ENCODE measurements around the gene PRKAG3. TPM values are rescaled to one million over a fixed set of nuclear protein-coding genes. Genes with fewer than 3 reads are reported as not detected.

Gene PRKAG3
- total and polyA plus RNA-seq, 2 donors from 2014 or later: not detected

DNA sequence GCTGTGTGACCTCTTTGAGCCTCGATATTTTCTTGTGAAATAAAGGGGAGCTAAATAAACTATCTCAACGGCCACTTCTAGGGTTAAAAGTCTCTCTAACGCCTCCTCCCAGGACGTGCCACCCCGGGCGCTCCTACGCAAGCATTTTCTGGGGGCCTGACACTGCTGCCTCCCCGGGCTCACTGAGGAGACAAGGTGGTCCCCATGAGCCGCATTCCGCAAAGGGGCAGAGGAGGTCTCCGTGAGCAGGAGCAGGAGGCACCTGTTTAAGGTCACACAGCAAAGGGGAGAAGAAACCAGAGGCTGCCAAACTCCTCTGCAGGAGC, 48.1 kb upstream of the PRKAG3 start:
- TF ChIP-seq, protein P1, sequence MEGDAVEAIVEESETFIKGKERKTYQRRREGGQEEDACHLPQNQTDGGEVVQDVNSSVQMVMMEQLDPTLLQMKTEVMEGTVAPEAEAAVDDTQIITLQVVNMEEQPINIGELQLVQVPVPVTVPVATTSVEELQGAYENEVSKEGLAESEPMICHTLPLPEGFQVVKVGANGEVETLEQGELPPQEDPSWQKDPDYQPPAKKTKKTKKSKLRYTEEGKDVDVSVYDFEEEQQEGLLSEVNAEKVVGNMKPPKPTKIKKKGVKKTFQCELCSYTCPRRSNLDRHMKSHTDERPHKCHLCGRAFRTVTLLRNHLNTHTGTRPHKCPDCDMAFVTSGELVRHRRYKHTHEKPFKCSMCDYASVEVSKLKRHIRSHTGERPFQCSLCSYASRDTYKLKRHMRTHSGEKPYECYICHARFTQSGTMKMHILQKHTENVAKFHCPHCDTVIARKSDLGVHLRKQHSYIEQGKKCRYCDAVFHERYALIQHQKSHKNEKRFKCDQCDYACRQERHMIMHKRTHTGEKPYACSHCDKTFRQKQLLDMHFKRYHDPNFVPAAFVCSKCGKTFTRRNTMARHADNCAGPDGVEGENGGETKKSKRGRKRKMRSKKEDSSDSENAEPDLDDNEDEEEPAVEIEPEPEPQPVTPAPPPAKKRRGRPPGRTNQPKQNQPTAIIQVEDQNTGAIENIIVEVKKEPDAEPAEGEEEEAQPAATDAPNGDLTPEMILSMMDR (IDR thresholded peaks at IDR 0.05; ENCODE audit: borderline replicate concordance, extremely low read depth, insufficient read depth): no peak
- Histone ChIP-seq H3K9ac (ENCODE audit: low read length in 3 of 3) (no peak overlapping the region), H3K27me3 (ENCODE audit: control insufficient read depth, insufficient read depth, low read length) (peaks cover 38% of the 10 kb centered on the region), H3K36me3 (ENCODE audit: control insufficient read depth in 2 of 3, insufficient read depth in 3 of 3, low read length in 3 of 3) (no peaks in the 10 kb centered on the region), H3K27ac (ENCODE audit: low read depth in 2 of 2, low read length in 2 of 2) (no peak overlapping the region), H3K4me3 (ENCODE audit: low read length in 3 of 3) (no peak overlapping the region), H3K9me3 (ENCODE audit: control insufficient read depth in 2 of 3, insufficient read depth in 1 of 3, low read length in 3 of 3) (no peaks in the 10 kb centered on the region), H3K4me1 (ENCODE audit: control insufficient read depth in 2 of 3, insufficient read depth in 2 of 3, low read depth in 1 of 3, low read length in 3 of 3) (peaks cover 0 to 12% (median 4%) of the 10 kb centered on the region in 3 donors)
- intact Hi-C loops (cut with DNase I): no loop called here
- DNase-seq (no peak), FAIRE-seq (no peak)

DNA sequence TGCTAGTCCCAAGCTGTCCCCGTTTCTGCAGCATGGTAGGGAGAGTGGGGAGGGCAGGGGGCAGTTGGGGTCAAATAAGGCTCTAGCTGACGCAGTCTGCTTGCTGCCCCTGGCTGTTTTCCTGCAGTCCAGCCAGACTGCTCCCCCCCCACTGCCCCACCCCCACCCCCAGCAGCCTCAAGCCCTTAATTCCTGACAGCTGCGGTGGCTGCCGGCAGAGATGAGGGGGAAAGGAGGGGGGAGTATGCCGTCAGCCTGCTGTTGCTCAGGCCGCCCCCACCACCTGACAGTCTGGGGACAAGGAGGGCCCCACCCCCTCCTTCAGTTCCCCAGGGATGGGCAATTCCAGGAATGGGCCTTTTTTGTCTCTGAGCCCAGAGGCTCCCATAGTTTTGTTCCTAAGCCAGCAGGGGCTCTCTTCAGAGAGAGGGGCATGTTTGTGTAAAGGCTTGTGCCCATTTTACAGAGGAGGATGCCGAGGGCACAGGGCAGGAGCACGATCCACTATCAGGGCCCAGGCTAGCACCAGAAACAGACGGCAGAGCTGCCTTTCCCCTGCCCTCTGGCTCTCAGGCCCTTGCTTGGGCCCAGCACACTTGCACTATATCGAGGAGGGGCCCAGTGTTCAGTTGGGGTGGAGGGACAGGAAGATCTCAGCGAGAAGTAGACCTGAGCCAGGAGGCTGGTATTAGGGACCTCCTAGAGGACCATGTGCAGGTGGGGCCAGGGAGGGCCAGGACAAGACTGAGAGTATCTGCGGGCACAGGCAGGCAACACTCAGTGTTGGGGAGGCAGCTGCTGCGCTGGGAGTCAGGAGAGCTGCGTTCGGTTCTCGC, 47.5 kb upstream of the PRKAG3 start:
- peak in 2 of 5 donors; percentile 57 to 59 for DNase-seq
- FAIRE-seq: no peak
- intact Hi-C loops (cut with DNase I): no loop called here
- no peak overlapping the region for H3K27ac ChIP-seq (ENCODE audit: low read depth in 2 of 2, low read length in 2 of 2)
- H3K36me3 ChIP-seq (ENCODE audit: control insufficient read depth in 2 of 3, insufficient read depth in 3 of 3, low read length in 3 of 3): no peaks in the 10 kb centered on the region
- H3K27me3 ChIP-seq (ENCODE audit: control insufficient read depth, insufficient read depth, low read length): peaks cover 44% of the 10 kb centered on the region
- TF ChIP-seq, protein P1 (IDR thresholded peaks at IDR 0.05; ENCODE audit: borderline replicate concordance, extremely low read depth, insufficient read depth): no peak
- peaks cover 0 to 12% (median 4%) of the 10 kb centered on the region in 3 donors for H3K4me1 ChIP-seq (ENCODE audit: control insufficient read depth in 2 of 3, insufficient read depth in 2 of 3, low read depth in 1 of 3, low read length in 3 of 3)
- H3K4me3 ChIP-seq (ENCODE audit: low read length in 3 of 3): no peak overlapping the region
- no peaks in the 10 kb centered on the region for H3K9me3 ChIP-seq (ENCODE audit: control insufficient read depth in 2 of 3, insufficient read depth in 1 of 3, low read length in 3 of 3)
- H3K9ac ChIP-seq (ENCODE audit: low read length in 3 of 3): no peak overlapping the region

DNA sequence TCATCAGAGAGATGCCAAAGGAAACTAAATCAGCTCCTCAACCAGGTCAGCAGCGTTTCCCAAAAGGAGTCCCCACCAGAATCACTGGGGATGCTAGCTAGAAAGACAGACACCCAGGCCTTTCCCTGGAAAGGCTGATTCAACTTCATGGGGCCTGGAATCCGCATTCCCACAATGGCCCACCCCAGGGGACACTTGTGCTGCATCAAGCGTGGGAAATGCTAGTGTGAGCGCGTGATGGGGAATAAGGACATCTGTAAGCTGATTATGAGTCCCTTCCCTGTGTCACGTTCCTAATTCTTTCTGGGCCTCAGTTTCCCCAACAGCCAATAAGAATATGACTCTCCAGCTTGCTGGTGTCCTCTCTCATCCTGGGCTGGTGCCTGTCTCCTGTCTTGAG, 46.9 kb upstream of the PRKAG3 start:
- Histone ChIP-seq H3K9ac (ENCODE audit: low read length in 3 of 3) (no peak overlapping the region), H3K4me3 (ENCODE audit: low read length in 3 of 3) (no peak overlapping the region), H3K27me3 (ENCODE audit: control insufficient read depth, insufficient read depth, low read length) (peaks cover 49% of the 10 kb centered on the region), H3K9me3 (ENCODE audit: control insufficient read depth in 2 of 3, insufficient read depth in 1 of 3, low read length in 3 of 3) (no peaks in the 10 kb centered on the region), H3K4me1 (ENCODE audit: control insufficient read depth in 2 of 3, insufficient read depth in 2 of 3, low read depth in 1 of 3, low read length in 3 of 3) (peaks cover 0 to 12% (median 4%) of the 10 kb centered on the region in 3 donors), H3K36me3 (ENCODE audit: control insufficient read depth in 2 of 3, insufficient read depth in 3 of 3, low read length in 3 of 3) (no peaks in the 10 kb centered on the region), H3K27ac (ENCODE audit: low read depth in 2 of 2, low read length in 2 of 2) (no peak overlapping the region)
- TF ChIP-seq, protein P1 (IDR thresholded peaks at IDR 0.05; ENCODE audit: borderline replicate concordance, extremely low read depth, insufficient read depth): no peak
- DNase-seq (peak in 2 of 5 donors; percentile 9 to 26), FAIRE-seq (no peak)
- intact Hi-C loops (cut with DNase I): no loop called here

Measured in kidney (tissue), 14 donors.